HG03095 (cell line): ENCODE data around the gene GJB2.

Experiments
- ATAC-seq: cut with Tn5 transposase; IDR thresholded peaks from one replicate; pipeline ENCODE4 v1.9.1; 2021; ENCODE audit warnings: moderate library complexity; ENCODE audit not compliant: unreplicated experiment

Gene GJB2

DNA sequence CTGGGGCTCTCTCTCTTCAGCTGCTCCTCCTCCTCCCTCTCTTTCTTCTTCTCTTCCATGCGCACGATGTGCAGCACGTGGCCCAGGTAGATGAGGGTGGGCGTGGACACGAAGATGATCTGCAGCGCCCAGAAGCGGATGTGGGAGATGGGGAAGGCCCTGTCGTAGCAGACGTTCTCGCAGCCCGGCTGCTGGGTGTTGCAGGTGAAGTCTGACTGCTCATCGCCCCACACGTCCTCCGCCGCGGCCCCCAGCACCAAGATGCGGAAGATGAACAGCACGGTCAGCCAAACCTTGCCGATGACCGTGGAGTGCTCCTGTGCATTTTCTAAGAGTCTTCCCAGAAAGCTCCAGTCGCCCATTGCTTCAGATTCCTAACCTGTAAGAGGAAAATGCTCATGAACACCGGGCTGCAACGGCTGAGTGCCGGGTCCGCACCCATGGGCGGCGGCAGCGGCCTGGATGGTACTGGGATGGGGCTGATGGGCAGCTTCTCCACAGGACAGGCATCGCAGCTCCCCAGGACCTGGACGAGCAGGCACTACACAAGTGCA, 49.7 kb downstream of the GJB2 start:
- ATAC-seq: no peak

GRCh38 chr13:20142023-20142926, 50.5 kb downstream of the GJB2 start:
- no peak for ATAC-seq

DNA sequence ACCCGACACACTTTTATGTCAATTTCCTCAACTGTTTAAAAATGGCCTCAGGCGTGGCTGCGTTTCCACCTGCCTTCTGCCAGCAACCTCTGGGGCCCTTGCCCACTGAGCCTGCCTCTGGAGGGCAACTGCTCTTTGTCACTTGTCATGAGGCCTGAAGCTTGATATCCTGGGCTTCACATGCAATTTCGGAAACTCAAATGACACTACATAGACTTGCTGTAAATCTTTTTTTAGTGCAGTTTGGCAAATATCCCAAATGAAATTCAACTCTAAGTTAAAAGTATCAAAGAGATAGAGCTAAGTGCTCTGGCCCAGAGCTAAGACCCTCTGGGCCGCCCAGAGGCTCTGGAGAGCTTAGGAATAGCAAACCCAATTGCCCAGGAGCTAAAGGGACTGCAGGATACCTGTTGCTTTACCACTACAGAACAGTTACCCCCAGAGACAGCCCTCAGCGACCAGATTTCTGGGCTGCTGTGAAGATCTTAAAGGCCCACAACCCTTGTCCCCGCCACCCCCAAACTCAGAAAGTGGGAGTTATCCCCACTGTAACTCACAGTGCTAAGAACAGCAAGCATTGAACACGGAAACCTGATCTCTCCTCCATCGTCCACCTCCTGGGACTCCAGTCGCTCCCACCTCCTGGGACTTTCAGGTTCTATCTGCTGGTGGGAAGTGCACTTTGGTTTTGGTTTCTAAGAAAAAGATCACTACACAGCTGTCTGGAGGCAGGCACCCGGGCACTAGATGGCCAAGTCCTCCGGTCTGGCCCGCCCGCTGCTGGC, 51.3 kb downstream of the GJB2 start:
- no peak for ATAC-seq

GRCh38 chr13:20140487-20140886, 52.3 kb downstream of the GJB2 start:
- ATAC-seq: no peak

GRCh38 chr13:20137875-20138274, 54.9 kb downstream of the GJB2 start:
- no peak for ATAC-seq
